ENCODE results near the gene KDM4F. TPM values are rescaled to one million over a fixed set of nuclear protein-coding genes. Genes with fewer than 3 reads are reported as not detected.
A peak's percentile ranks its signal among the peaks of the same experiment; 100 is the strongest.

The KDM4F gene
- total RNA-seq, 6 experiments from 2014 or later: not detected

DNA sequence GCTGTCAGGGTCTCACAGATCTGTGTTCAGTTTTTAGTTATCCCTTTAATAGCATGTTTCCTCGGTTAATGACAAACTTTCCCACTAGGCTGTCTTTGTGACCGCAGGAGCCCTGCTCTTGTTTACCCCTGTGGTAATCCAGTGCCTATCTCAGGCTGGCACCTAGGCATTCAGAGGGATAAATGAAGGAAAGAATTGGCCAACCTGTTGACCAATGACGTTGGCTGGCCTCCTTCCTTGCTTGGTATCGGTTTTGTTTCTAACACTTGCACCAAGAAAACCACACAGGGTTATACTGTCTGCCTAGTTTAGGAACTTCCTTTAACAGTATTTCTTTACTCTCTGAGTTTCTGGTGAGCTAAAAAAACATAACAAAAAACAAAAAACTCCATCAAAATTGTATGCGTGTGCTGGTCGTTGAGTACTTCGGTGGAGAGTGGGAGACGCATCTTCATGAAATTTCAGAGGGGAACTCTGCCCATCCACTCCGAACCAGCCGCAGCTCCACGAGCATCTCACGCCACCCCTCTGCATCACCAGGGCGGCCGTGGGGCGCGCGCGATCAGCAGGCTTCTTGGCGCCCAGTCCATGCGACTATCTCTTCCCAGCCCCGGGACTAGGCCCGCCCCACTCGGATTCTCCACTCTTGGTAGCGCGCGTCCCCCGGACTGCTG lies 39.9 kb downstream of the KDM4F start:
- Histone ChIP-seq H3K4me1 (peaks cover 0 to 6% (median 2%) of the 10 kb centered on the region in 4 donors), H3K9me3 (no peaks in the 10 kb centered on the region), H3K36me3 (no peaks in the 10 kb centered on the region), H3K27ac (peak overlapping the region; percentile 76 to 87 (median 81)), H3K27me3 (no peaks in the 10 kb centered on the region), H3K4me3 (peak overlapping the region; percentile 77 to 89 (median 78))
- DNase-seq: no peak
- 36% methylated on average over 8 of the region's 27 CpGs for WGBS (ENCODE audit: insufficient coverage, low coverage, low lambda C conversion rate, missing lambda C conversion rate)
- peak in 3 of 4 donors; percentile 48 to 57 (median 54) for ATAC-seq
- intact Hi-C loops (cut with DNase I): no loop called here
- TF ChIP-seq CTCF (IDR thresholded peaks at IDR 0.05) (no peak), POLR2A (IDR thresholded peaks at IDR 0.05) (no peak)

DNA sequence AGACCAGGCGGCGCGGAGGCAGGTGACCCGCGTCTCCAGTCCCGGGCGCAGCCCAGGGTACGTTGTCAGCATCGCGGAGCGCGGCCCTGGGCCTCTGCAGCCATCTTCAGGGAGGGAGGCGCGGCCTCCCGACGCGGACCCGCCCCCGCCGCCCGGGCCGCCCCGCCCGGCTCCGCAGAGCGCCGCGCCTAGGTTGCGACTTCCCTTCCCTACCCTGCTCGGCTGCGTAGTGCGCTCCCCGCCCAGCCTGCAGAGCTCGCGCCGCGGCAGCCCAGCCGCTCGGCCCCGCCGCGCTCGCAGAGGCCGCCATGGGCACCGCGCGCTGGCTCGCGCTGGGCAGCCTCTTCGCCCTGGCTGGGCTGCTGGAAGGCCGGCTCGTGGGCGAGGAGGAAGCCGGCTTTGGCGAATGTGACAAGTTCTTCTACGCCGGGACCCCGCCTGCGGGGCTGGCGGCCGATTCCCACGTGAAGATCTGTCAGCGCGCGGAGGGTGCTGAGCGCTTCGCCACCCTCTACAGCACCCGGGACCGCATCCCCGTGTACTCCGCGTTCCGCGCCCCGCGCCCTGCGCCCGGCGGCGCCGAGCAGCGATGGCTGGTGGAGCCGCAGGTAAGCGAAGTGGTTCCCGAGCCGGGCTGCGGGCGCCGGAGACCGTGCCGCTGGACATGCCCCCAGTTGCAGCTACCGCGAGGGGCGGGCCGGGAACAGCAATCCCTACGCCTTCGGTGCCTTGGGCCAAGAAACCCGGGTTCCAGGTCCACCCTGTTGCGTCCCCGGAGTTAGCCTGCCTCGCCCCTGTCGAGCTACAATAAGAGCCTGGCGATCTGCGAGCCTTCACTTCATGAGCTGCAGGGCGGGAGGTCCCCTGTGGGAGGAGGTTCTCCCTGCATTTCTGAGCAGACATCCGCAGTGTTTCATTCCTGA lies 40.7 kb downstream of the KDM4F start, which contains the start of gene ENDOD1:
Gene ENDOD1 (plus strand): TSS at position 227 of the 923 bp plus-strand sequence. CDS start 82 bp downstream, at position 309.
- H3K27me3 ChIP-seq: no peaks in the 10 kb centered on the region
- no peaks in the 10 kb centered on the region for H3K9me3 ChIP-seq
- ATAC-seq: peak; percentile 95 to 98 (median 98)
- TF ChIP-seq CTCF (IDR thresholded peaks at IDR 0.05) (peak in 1 of 4 donors; percentile 14), POLR2A (IDR thresholded peaks at IDR 0.05) (peak; percentile 86)
- H3K4me3 ChIP-seq: peak within 1 kb of the TSS; percentile 77 to 89 (median 78)
- DNase-seq: peak; percentile 86 to 87 (median 87)
- intact Hi-C loops (cut with DNase I): no loop called here
- WGBS (ENCODE audit: insufficient coverage, low coverage, low lambda C conversion rate, missing lambda C conversion rate): 0% methylated on average over 1 of the region's 106 CpGs
- H3K27ac ChIP-seq: peak within 1 kb of the TSS; percentile 76 to 87 (median 81)
- no peaks in the 10 kb centered on the region for H3K36me3 ChIP-seq
- H3K4me1 ChIP-seq: peaks cover 0 to 6% (median 2%) of the 10 kb centered on the region in 4 donors

GRCh38 chr11:95091663-95092180 lies 42.5 kb downstream of the KDM4F start:
- no peak for DNase-seq
- Histone ChIP-seq H3K27ac (no peak overlapping the region), H3K27me3 (no peaks in the 10 kb centered on the region), H3K36me3 (no peaks in the 10 kb centered on the region), H3K4me1 (peaks cover 0 to 6% (median 2%) of the 10 kb centered on the region in 4 donors), H3K4me3 (no peak overlapping the region), H3K9me3 (no peaks in the 10 kb centered on the region)
- no peak for ATAC-seq
- intact Hi-C loops (cut with DNase I): no loop called here
- TF ChIP-seq CTCF (IDR thresholded peaks at IDR 0.05) (no peak), POLR2A (IDR thresholded peaks at IDR 0.05) (no peak)

- 0% methylated on average over 2 of the region's 5 CpGs for WGBS (ENCODE audit: insufficient coverage, low coverage, low lambda C conversion rate, missing lambda C conversion rate)
- H3K4me3 ChIP-seq: no peak overlapping the region
- intact Hi-C loops (cut with DNase I): no loop called here
- no peaks in the 10 kb centered on the region for H3K36me3 ChIP-seq
- no peak overlapping the region for H3K27ac ChIP-seq
- peaks cover 0 to 6% (median 2%) of the 10 kb centered on the region in 4 donors for H3K4me1 ChIP-seq
- TF ChIP-seq POLR2A (IDR thresholded peaks at IDR 0.05) (no peak), CTCF (IDR thresholded peaks at IDR 0.05) (peak; percentile 22 to 25 (median 22))
- DNase-seq (no peak), ATAC-seq (peak in 1 of 4 donors; percentile 18)
- H3K27me3 ChIP-seq: no peaks in the 10 kb centered on the region
- no peaks in the 10 kb centered on the region for H3K9me3 ChIP-seq
These were observed 43.5 kb downstream of the KDM4F start for GRCh38 chr11:95092549-95093324.

Measured in right lobe of liver (tissue), 6 donors.